Neural cell (in vitro differentiated cells): Measurements from ENCODE around the gene FBXL15. TPM values are rescaled to one million over a fixed set of nuclear protein-coding genes. Genes with fewer than 3 reads are reported as not detected.

Experiments
- H2AFZ ChIP-seq: fragments of 200-600, 300-800 bp; sonication (generic), shearing (Covaris generic); 2 replicates; pipeline ENCODE4 v1.6.0; 2014; ENCODE audit warnings: low read depth, mild to moderate bottlenecking, antibody characterized with exemption, low read length, moderate library complexity
- H3F3A ChIP-seq: fragments of 200-600 bp; shearing (Covaris generic); 2 replicates; pipeline ENCODE4 v1.6.1; 2016; ENCODE audit warnings: mild to moderate bottlenecking, moderate library complexity, mixed read lengths, antibody characterized with exemption, low read length; ENCODE audit not compliant: insufficient read depth, poor library complexity, severe bottlenecking
- H3K27ac ChIP-seq: fragments of 200-600, 300-800 bp; sonication (generic), shearing (Covaris generic); 2 replicates; pipeline ENCODE4 v1.5.1; 2014; ENCODE audit warnings: mild to moderate bottlenecking, low read length, moderate library complexity
- H3K27me3 ChIP-seq: fragments of 300-800, 200-600 bp; sonication (generic), shearing (Covaris generic); 2 replicates; pipeline ENCODE4 v1.6.0; 2014; ENCODE audit warnings: mild to moderate bottlenecking, low read depth, low read length, moderate library complexity; ENCODE audit not compliant: insufficient read depth
- H3K36me3 ChIP-seq: fragments of 300-800, 200-600 bp; sonication (generic), shearing (Covaris generic); 2 replicates; pipeline ENCODE4 v1.5.1; 2014; ENCODE audit warnings: mild to moderate bottlenecking, antibody characterized with exemption, low read length, moderate library complexity; ENCODE audit not compliant: insufficient read depth
- H3K4me2 ChIP-seq: fragments of 300-800, 200-600 bp; sonication (generic), shearing (Covaris generic); 2 replicates; pipeline ENCODE4 v1.6.0; 2014; ENCODE audit warnings: mild to moderate bottlenecking, low read length
- H3K4me3 ChIP-seq: fragments of 300-800, 200-600 bp; sonication (generic), shearing (Covaris generic); 2 replicates; pipeline ENCODE4 v1.5.1; 2014; ENCODE audit warnings: mild to moderate bottlenecking, low read length, moderate library complexity
- H3K79me2 ChIP-seq: fragments of 200-600 bp; shearing (Covaris generic); replicated peaks from 2 replicates; pipeline ENCODE4 v1.6.0; 2014; ENCODE audit warnings: mild to moderate bottlenecking, low read length, moderate library complexity; ENCODE audit not compliant: insufficient read depth
- H3K9ac ChIP-seq: fragments of 300-800, 200-600 bp; sonication (generic), shearing (Covaris generic); 2 replicates; pipeline ENCODE4 v1.6.1; 2016; ENCODE audit warnings: mild to moderate bottlenecking, low read length, mixed read lengths
- H3K9me2 ChIP-seq: fragments of 200-600 bp; shearing (Covaris generic); 2 replicates; pipeline ENCODE4 v1.6.1; 2016; ENCODE audit warnings: mild to moderate bottlenecking, low read length, mixed read lengths; ENCODE audit not compliant: insufficient read depth
- H3K9me3 ChIP-seq: fragments of 200-600, 300-800 bp; sonication (generic), shearing (Covaris generic); 2 replicates; pipeline ENCODE4 v1.6.1; 2016; ENCODE audit warnings: mild to moderate bottlenecking, mixed run types, low read length, moderate library complexity, mixed read lengths
- H4K20me1 ChIP-seq: fragments of 200-600 bp; shearing (Covaris generic); 2 replicates; pipeline ENCODE4 v1.6.1; 2016; ENCODE audit warnings: mild to moderate bottlenecking, mixed run types; ENCODE audit not compliant: insufficient read depth
- EP300 ChIP-seq: fragments of 450-650 bp; conservative IDR thresholded peaks from 2 replicates; pipeline ENCODE4 v1.6.1; 2014; ENCODE audit warnings: antibody characterized with exemption, mild to moderate bottlenecking, moderate library complexity; ENCODE audit not compliant: poor library complexity, severe bottlenecking
- EZH2 ChIP-seq: fragments of 200-600, 300-800 bp; shearing (Covaris generic), sonication (generic); IDR thresholded peaks from 2 replicates; pipeline ENCODE4 v1.6.1; 2014; ENCODE audit warnings: antibody characterized with exemption, low read length, borderline replicate concordance, mild to moderate bottlenecking; ENCODE audit not compliant: insufficient read depth, poor library complexity, severe bottlenecking
- MXI1 ChIP-seq: fragments of 450-650 bp; conservative IDR thresholded peaks from 2 replicates; pipeline ENCODE4 v1.6.1; 2014; ENCODE audit warnings: antibody characterized with exemption, mild to moderate bottlenecking; ENCODE audit not compliant: poor library complexity, severe bottlenecking
- POLR2AphosphoS5 ChIP-seq: IDR thresholded peaks from 2 replicates; pipeline ENCODE4 v1.6.1; 2012
- RAD21 ChIP-seq: fragments of 450-650 bp; conservative IDR thresholded peaks from 2 replicates; pipeline ENCODE4 v1.6.1; 2014; ENCODE audit warnings: antibody characterized with exemption, mild to moderate bottlenecking, moderate library complexity
- SMC3 ChIP-seq: fragments of 450-650 bp; conservative IDR thresholded peaks from 2 replicates; pipeline ENCODE4 v1.6.1; 2014; ENCODE audit warnings: antibody characterized with exemption, mild to moderate bottlenecking, moderate library complexity; ENCODE audit not compliant: poor library complexity
- TAF1 ChIP-seq: IDR thresholded peaks from 2 replicates; pipeline ENCODE4 v1.6.1; 2012; ENCODE audit warnings: low read depth
- polyA plus RNA-seq: library from polyadenylated mRNA; depleted of rRNA; stranded (reverse); fragments of >200 nt; gene quantifications from 2 replicates; pipeline ENCODE4 v1.2.3, GENCODE V29; 2014
- TF ChIP-seq, protein P1 (sequence below): fragments of 450-650 bp; IDR thresholded peaks from 2 replicates; pipeline ENCODE4 v1.5.1; 2014; ENCODE audit warnings: antibody characterized with exemption, mild to moderate bottlenecking, moderate library complexity; ENCODE audit not compliant: poor library complexity, severe bottlenecking
- TF ChIP-seq, protein P2 (sequence below): IDR thresholded peaks from 2 replicates; pipeline ENCODE4 v1.6.1; 2012; ENCODE audit warnings: borderline replicate concordance

Gene FBXL15
- polyA plus RNA-seq, 1 donor from 2014 or later, result 37.8 TPM

GRCh38 chr10:102437515-102437914 is 16.9 kb downstream of the FBXL15 start:
- no peaks in the 10 kb centered on the region for H3K9me2 ChIP-seq
- TF ChIP-seq MXI1 (no peak), EP300 (no peak), SMC3 (no peak), RAD21 (no peak), POLR2AphosphoS5 (no peak), EZH2 (no peak), TAF1 (no peak)
- TF ChIP-seq, protein P1, sequence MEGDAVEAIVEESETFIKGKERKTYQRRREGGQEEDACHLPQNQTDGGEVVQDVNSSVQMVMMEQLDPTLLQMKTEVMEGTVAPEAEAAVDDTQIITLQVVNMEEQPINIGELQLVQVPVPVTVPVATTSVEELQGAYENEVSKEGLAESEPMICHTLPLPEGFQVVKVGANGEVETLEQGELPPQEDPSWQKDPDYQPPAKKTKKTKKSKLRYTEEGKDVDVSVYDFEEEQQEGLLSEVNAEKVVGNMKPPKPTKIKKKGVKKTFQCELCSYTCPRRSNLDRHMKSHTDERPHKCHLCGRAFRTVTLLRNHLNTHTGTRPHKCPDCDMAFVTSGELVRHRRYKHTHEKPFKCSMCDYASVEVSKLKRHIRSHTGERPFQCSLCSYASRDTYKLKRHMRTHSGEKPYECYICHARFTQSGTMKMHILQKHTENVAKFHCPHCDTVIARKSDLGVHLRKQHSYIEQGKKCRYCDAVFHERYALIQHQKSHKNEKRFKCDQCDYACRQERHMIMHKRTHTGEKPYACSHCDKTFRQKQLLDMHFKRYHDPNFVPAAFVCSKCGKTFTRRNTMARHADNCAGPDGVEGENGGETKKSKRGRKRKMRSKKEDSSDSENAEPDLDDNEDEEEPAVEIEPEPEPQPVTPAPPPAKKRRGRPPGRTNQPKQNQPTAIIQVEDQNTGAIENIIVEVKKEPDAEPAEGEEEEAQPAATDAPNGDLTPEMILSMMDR, result no peak
- TF ChIP-seq, protein P2, sequence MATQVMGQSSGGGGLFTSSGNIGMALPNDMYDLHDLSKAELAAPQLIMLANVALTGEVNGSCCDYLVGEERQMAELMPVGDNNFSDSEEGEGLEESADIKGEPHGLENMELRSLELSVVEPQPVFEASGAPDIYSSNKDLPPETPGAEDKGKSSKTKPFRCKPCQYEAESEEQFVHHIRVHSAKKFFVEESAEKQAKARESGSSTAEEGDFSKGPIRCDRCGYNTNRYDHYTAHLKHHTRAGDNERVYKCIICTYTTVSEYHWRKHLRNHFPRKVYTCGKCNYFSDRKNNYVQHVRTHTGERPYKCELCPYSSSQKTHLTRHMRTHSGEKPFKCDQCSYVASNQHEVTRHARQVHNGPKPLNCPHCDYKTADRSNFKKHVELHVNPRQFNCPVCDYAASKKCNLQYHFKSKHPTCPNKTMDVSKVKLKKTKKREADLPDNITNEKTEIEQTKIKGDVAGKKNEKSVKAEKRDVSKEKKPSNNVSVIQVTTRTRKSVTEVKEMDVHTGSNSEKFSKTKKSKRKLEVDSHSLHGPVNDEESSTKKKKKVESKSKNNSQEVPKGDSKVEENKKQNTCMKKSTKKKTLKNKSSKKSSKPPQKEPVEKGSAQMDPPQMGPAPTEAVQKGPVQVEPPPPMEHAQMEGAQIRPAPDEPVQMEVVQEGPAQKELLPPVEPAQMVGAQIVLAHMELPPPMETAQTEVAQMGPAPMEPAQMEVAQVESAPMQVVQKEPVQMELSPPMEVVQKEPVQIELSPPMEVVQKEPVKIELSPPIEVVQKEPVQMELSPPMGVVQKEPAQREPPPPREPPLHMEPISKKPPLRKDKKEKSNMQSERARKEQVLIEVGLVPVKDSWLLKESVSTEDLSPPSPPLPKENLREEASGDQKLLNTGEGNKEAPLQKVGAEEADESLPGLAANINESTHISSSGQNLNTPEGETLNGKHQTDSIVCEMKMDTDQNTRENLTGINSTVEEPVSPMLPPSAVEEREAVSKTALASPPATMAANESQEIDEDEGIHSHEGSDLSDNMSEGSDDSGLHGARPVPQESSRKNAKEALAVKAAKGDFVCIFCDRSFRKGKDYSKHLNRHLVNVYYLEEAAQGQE, result no peak
- H3K9ac ChIP-seq, result no peak overlapping the region
- H2AFZ ChIP-seq, result no peak overlapping the region
- H3K27ac ChIP-seq, result no peak overlapping the region
- H3K36me3 ChIP-seq, result no peaks in the 10 kb centered on the region
- H3K4me2 ChIP-seq, result no peak overlapping the region
- H3K27me3 ChIP-seq, result peaks cover 10% of the 10 kb centered on the region
- H4K20me1 ChIP-seq, result no peaks in the 10 kb centered on the region
- no peaks in the 10 kb centered on the region for H3K79me2 ChIP-seq
- H3F3A ChIP-seq, result no peaks in the 10 kb centered on the region
- H3K9me3 ChIP-seq, result no peaks in the 10 kb centered on the region
- H3K4me3 ChIP-seq, result no peak overlapping the region

DNA sequence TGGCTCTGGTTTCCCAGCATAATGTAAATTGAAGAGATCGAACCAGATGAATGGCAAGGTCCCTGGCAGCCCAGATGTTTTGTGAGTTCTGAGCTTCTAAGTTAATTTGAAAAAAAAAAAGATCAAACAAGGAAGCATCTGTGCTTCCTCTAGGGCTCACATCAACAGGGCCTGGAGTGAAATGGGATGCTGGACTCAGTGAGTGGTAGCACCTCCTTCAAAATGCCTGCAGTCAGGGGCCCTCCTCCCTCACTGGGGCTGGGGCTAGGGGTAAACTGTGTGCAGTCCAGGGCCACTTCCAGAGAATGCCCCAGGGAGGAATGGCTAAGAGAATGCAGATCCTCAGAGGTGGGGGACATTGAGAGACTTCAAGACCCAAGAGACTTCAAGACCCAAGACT is 17.7 kb downstream of the FBXL15 start:
- H3K36me3 ChIP-seq, result no peaks in the 10 kb centered on the region
- peaks cover 10% of the 10 kb centered on the region for H3K27me3 ChIP-seq
- H2AFZ ChIP-seq, result no peak overlapping the region
- no peak overlapping the region for H3K27ac ChIP-seq
- H3K9me3 ChIP-seq, result no peaks in the 10 kb centered on the region
- H3F3A ChIP-seq, result no peaks in the 10 kb centered on the region
- H3K4me3 ChIP-seq, result no peak overlapping the region
- H3K4me2 ChIP-seq, result no peak overlapping the region
- no peaks in the 10 kb centered on the region for H3K9me2 ChIP-seq
- TF ChIP-seq, protein P1, result no peak
- TF ChIP-seq SMC3 (no peak), TAF1 (no peak), POLR2AphosphoS5 (no peak), MXI1 (no peak), EP300 (no peak), RAD21 (no peak), EZH2 (no peak)
- TF ChIP-seq, protein P2, result no peak
- no peaks in the 10 kb centered on the region for H3K79me2 ChIP-seq
- H4K20me1 ChIP-seq, result no peaks in the 10 kb centered on the region
- no peak overlapping the region for H3K9ac ChIP-seq
